HCT116 (cell line): Measurements from ENCODE around the gene CDK8. TPM values are rescaled to one million over a fixed set of nuclear protein-coding genes. Genes with fewer than 3 reads are reported as not detected.

Experiments used
- ATAC-seq: fragments of 200-7000 bp; cut with Tn5 transposase; 2 replicates; pipeline ENCODE4 v1.9.1; 2020; ENCODE audit warnings: mild to moderate bottlenecking, moderate library complexity
- BruUV-seq: library from RNA; stranded (reverse); fragments of 400-500 nt; replicated peaks from 2 replicates; lab custom pipeline; 2021; lab: Mats Ljungman, UMichigan
- CTCF ChIA-PET: fragments of 300-600 bp; sonication (Branson Sonifier 250); formaldehyde crosslinking; loops from one replicate; lab custom pipeline; 2021; ENCODE audit warnings: antibody characterized with exemption; lab: Charles Lee
- POLR2A ChIA-PET: fragments of 300-600, 350-600 bp; sonication (Branson Sonifier 250); formaldehyde crosslinking; loops from one replicate; lab custom pipeline; 2021; ENCODE audit warnings: antibody characterized with exemption; lab: Charles Lee
- RAD21 ChIA-PET, 2 experiments: fragments of 300-600 bp; sonication (Branson Sonifier 250); formaldehyde crosslinking; loops; one replicate each; lab custom pipeline; 2023; ENCODE audit warnings: low total read pairs in 2 of 2; ENCODE audit not compliant: uncharacterized antibody in 2 of 2, unreplicated experiment in 2 of 2, low non-redundant PET in 1 of 2; lab: Charles Lee
- DNase-seq: peaks from one replicate; pipeline ENCODE4 v3.0.0-alpha.2; 2010; ENCODE audit warnings: low read depth, low spot score
- H2AFZ ChIP-seq: fragments of 200-600 bp; shearing (Covaris generic), sonication (generic); 2 replicates; pipeline ENCODE4 v1.6.1; 2017; ENCODE audit warnings: low read depth, mixed run types, mixed read lengths, antibody characterized with exemption, low read length; ENCODE audit not compliant: poor library complexity, severe bottlenecking
- H3K27ac ChIP-seq: 2 replicates; pipeline ENCODE4 v1.5.1; 2012; ENCODE audit warnings: low read depth, low read length
- H3K27me3 ChIP-seq: fragments of 200-600 bp; sonication (generic); 2 replicates; pipeline ENCODE4 v1.6.1; 2016; ENCODE audit warnings: mixed run types, low read length, mixed read lengths; ENCODE audit not compliant: insufficient read depth
- H3K36me3 ChIP-seq, 2 experiments: fragments of 200-500 bp in 1 of 2; fragments of 200-600 bp in 1 of 2; sonication (Bioruptor generic) in 1 of 2; sonication (generic) in 1 of 2; 2 replicates each; pipeline versions ENCODE4 v1.5.1 to v1.6.1; 2014 to 2016; ENCODE audit warnings: low read length in 2 of 2, inconsistent platforms in 1 of 2, mixed read lengths in 1 of 2, mixed run types in 1 of 2; ENCODE audit not compliant: insufficient read depth in 2 of 2, control insufficient read depth in 1 of 2
- H3K4me1 ChIP-seq, 2 experiments: fragments of 200-600 bp in 1 of 2; sonication (generic) in 1 of 2; 2 replicates each; pipeline versions ENCODE4 v1.5.1 to v1.6.1; 2012 to 2017; ENCODE audit warnings: low read length in 2 of 2, inconsistent platforms in 1 of 2, mild to moderate bottlenecking in 1 of 2, mixed read lengths in 1 of 2, mixed run types in 1 of 2, moderate library complexity in 1 of 2; ENCODE audit not compliant: insufficient read depth in 2 of 2, control insufficient read depth in 1 of 2
- H3K4me2 ChIP-seq: fragments of 200-600 bp; sonication (generic); 2 replicates; pipeline ENCODE4 v1.6.1; 2017; ENCODE audit warnings: mixed run types, low read length, mixed read lengths
- H3K4me3 ChIP-seq, 2 experiments: fragments of 200-600 bp in 1 of 2; sonication (generic) in 1 of 2; replicated peaks in 1 of 2; 2 replicates each; pipeline ENCODE4 v1.5.1; 2011 to 2016; ENCODE audit warnings: low read length in 2 of 2, control low read depth in 1 of 2, low read depth in 1 of 2, mild to moderate bottlenecking in 1 of 2, mixed read lengths in 1 of 2, mixed run types in 1 of 2
- H3K79me2 ChIP-seq: fragments of 200-600 bp; sonication (generic); 2 replicates; pipeline ENCODE4 v1.6.1; 2017; ENCODE audit warnings: mild to moderate bottlenecking, mixed run types, low read length, moderate library complexity, mixed read lengths; ENCODE audit not compliant: insufficient read depth
- H3K9ac ChIP-seq: fragments of 200-600 bp; sonication (generic); 2 replicates; pipeline ENCODE4 v1.6.1; 2016; ENCODE audit warnings: low read length, mixed read lengths
- H3K9me2 ChIP-seq: fragments of 200-600 bp; sonication (generic), shearing (Covaris generic); 2 replicates; pipeline ENCODE4 v1.6.1; 2017; ENCODE audit warnings: mixed run types, mild to moderate bottlenecking, moderate library complexity; ENCODE audit not compliant: insufficient read depth
- H3K9me3 ChIP-seq, 2 experiments: fragments of 200-500 bp in 1 of 2; fragments of 200-600 bp in 1 of 2; sonication (Bioruptor generic) in 1 of 2; sonication (generic) in 1 of 2; 2 replicates each; pipeline ENCODE4 v1.6.1; 2014 to 2017; ENCODE audit warnings: low read length in 2 of 2, mixed read lengths in 2 of 2, inconsistent platforms in 1 of 2, low read depth in 1 of 2, mild to moderate bottlenecking in 1 of 2, mixed run types in 1 of 2, moderate library complexity in 1 of 2; ENCODE audit not compliant: control insufficient read depth in 1 of 2, insufficient read depth in 1 of 2
- H4K20me1 ChIP-seq: fragments of 200-600 bp; sonication (generic), shearing (Covaris generic); 2 replicates; pipeline ENCODE4 v1.6.1; 2017; ENCODE audit warnings: mixed run types, mild to moderate bottlenecking, moderate library complexity; ENCODE audit not compliant: insufficient read depth
- CBX3 ChIP-seq: IDR thresholded peaks from 2 replicates; pipeline ENCODE4 v1.6.1; 2012; ENCODE audit warnings: low read depth
- CEBPB ChIP-seq: IDR thresholded peaks from 2 replicates; pipeline ENCODE4 v1.6.1; 2012; ENCODE audit warnings: low read depth
- EGR1 ChIP-seq: IDR thresholded peaks from 2 replicates; pipeline ENCODE4 v1.6.1; 2012; ENCODE audit warnings: low read depth
- ELF1 ChIP-seq: IDR thresholded peaks from 2 replicates; pipeline ENCODE4 v1.6.1; 2012; ENCODE audit warnings: low read depth, borderline replicate concordance
- EZH2 ChIP-seq: fragments of 200-600 bp; sonication (generic); IDR thresholded peaks from 2 replicates; pipeline ENCODE4 v1.6.1; 2017; ENCODE audit warnings: antibody characterized with exemption, mixed run types
- EZH2phosphoT487 ChIP-seq: fragments of 200-600 bp; IDR thresholded peaks from 2 replicates; pipeline ENCODE4 v1.6.1; 2018; ENCODE audit warnings: antibody characterized with exemption, borderline replicate concordance
- POLR2AphosphoS5 ChIP-seq: IDR thresholded peaks from 2 replicates; pipeline ENCODE4 v1.6.1; 2011; ENCODE audit warnings: mild to moderate bottlenecking, low read depth, low read length, moderate library complexity
- SIN3A ChIP-seq: IDR thresholded peaks from 2 replicates; pipeline ENCODE4 v1.6.1; 2012; ENCODE audit warnings: low read depth
- SRF ChIP-seq: IDR thresholded peaks from 2 replicates; pipeline ENCODE4 v1.6.1; 2012; ENCODE audit warnings: low read depth
- YY1 ChIP-seq: IDR thresholded peaks from 2 replicates; pipeline ENCODE4 v1.6.1; 2011; ENCODE audit warnings: low read length, low read depth, moderate library complexity, mild to moderate bottlenecking; ENCODE audit not compliant: insufficient replicate concordance; ENCODE audit errors: extremely low read depth
- ZFX ChIP-seq: fragments of 450-650 bp; IDR thresholded peaks from 2 replicates; pipeline ENCODE4 v1.6.1; 2017
- ZNF274 ChIP-seq: fragments of 200-500 bp; sonication (Bioruptor generic); IDR thresholded peaks from 2 replicates; pipeline ENCODE4 v1.6.1; 2014; ENCODE audit warnings: mild to moderate bottlenecking, low read depth, low read length, inconsistent platforms
- intact Hi-C: fragments of 100-400 bp; cut with micrococcal nuclease; formaldehyde crosslinking; loops from 2 replicates; pipeline ENCODE4 v1.10.0; 2022
- total RNA-seq: library from RNA; stranded (reverse); gene quantifications from one replicate; pipeline ENCODE4 v1.2.1, GENCODE V29; 2021; ENCODE audit not compliant: unreplicated experiment
- TF ChIP-seq, protein P1 (sequence below): IDR thresholded peaks from 2 replicates; pipeline ENCODE4 v1.6.1; 2011; ENCODE audit warnings: mild to moderate bottlenecking, low read length, moderate library complexity; ENCODE audit not compliant: insufficient replicate concordance; ENCODE audit errors: extremely low read depth
- TF ChIP-seq, protein P2 (sequence below): IDR thresholded peaks from 2 replicates; pipeline ENCODE4 v1.6.1; 2012
- TF ChIP-seq, protein P3 (sequence below), 3 experiments: fragments of 200-600 bp in 1 of 3; sonication (generic) in 1 of 3; IDR thresholded peaks in 2 of 3; conservative IDR thresholded peaks in 1 of 3; 2 replicates each; pipeline ENCODE4 v1.5.1; 2012 to 2017; ENCODE audit warnings: low read depth in 2 of 3, low read length in 2 of 3, antibody characterized with exemption in 1 of 3, borderline replicate concordance in 1 of 3, control low read depth in 1 of 3, mild to moderate bottlenecking in 1 of 3, mixed read lengths in 1 of 3, mixed run types in 1 of 3, moderate library complexity in 1 of 3; ENCODE audit not compliant: insufficient read depth in 1 of 3

Gene CDK8
- total RNA-seq, 1 experiment from 2014 or later, result 23.8 TPM

- intact Hi-C loops, result no loop called here
- no peak overlapping the region for H2AFZ ChIP-seq
- H3K9me2 ChIP-seq, result no peaks in the 10 kb centered on the region
- no peaks in the 10 kb centered on the region for H3K4me1 ChIP-seq
- no peak for DNase-seq
- ChIA-PET RAD21 (no interaction called here), POLR2A (no interaction called here), CTCF (no interaction called here)
- no peaks in the 10 kb centered on the region for H3K9me3 ChIP-seq
- no peaks in the 10 kb centered on the region for H4K20me1 ChIP-seq
- peaks cover 28% of the 10 kb centered on the region; the same call in 1 of the 2 replicates for H3K27me3 ChIP-seq
- no peak for ATAC-seq
- H3K79me2 ChIP-seq, result no peaks in the 10 kb centered on the region
- no peak overlapping the region for H3K4me3 ChIP-seq
- no peak overlapping the region for H3K27ac ChIP-seq
- no TSS peak for BruUV-seq
- TF ChIP-seq ELF1, result no peak
- no peak for TF ChIP-seq EZH2phosphoT487
- TF ChIP-seq, protein P1, sequence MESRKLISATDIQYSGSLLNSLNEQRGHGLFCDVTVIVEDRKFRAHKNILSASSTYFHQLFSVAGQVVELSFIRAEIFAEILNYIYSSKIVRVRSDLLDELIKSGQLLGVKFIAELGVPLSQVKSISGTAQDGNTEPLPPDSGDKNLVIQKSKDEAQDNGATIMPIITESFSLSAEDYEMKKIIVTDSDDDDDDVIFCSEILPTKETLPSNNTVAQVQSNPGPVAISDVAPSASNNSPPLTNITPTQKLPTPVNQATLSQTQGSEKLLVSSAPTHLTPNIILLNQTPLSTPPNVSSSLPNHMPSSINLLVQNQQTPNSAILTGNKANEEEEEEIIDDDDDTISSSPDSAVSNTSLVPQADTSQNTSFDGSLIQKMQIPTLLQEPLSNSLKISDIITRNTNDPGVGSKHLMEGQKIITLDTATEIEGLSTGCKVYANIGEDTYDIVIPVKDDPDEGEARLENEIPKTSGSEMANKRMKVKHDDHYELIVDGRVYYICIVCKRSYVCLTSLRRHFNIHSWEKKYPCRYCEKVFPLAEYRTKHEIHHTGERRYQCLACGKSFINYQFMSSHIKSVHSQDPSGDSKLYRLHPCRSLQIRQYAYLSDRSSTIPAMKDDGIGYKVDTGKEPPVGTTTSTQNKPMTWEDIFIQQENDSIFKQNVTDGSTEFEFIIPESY, result no peak
- TF ChIP-seq POLR2AphosphoS5, result no peak
- no peak for TF ChIP-seq EZH2
- no peak for TF ChIP-seq SIN3A
- TF ChIP-seq, protein P2, sequence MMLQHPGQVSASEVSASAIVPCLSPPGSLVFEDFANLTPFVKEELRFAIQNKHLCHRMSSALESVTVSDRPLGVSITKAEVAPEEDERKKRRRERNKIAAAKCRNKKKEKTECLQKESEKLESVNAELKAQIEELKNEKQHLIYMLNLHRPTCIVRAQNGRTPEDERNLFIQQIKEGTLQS, result no peak
- TF ChIP-seq YY1, result no peak
- no peak for TF ChIP-seq EGR1
- TF ChIP-seq ZFX, result no peak
- TF ChIP-seq CBX3, result no peak
- no peak for TF ChIP-seq ZNF274
- TF ChIP-seq, protein P3, sequence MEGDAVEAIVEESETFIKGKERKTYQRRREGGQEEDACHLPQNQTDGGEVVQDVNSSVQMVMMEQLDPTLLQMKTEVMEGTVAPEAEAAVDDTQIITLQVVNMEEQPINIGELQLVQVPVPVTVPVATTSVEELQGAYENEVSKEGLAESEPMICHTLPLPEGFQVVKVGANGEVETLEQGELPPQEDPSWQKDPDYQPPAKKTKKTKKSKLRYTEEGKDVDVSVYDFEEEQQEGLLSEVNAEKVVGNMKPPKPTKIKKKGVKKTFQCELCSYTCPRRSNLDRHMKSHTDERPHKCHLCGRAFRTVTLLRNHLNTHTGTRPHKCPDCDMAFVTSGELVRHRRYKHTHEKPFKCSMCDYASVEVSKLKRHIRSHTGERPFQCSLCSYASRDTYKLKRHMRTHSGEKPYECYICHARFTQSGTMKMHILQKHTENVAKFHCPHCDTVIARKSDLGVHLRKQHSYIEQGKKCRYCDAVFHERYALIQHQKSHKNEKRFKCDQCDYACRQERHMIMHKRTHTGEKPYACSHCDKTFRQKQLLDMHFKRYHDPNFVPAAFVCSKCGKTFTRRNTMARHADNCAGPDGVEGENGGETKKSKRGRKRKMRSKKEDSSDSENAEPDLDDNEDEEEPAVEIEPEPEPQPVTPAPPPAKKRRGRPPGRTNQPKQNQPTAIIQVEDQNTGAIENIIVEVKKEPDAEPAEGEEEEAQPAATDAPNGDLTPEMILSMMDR (IDR thresholded peaks at IDR 0.05 in 2 of 3, conservative IDR thresholded peaks at IDR 0.05 in 1 of 3; ENCODE audit: borderline replicate concordance in 1 of 3, insufficient read depth in 1 of 3, low read depth in 2 of 3, low read length in 2 of 3), result no peak
- no peak for TF ChIP-seq CEBPB
- TF ChIP-seq SRF, result no peak
- no peak overlapping the region for H3K9ac ChIP-seq
- no peak overlapping the region for H3K4me2 ChIP-seq
- H3K36me3 ChIP-seq, result no peaks in the 10 kb centered on the region
Observed at GRCh38 chr13:26448032-26448431, 194.1 kb downstream of the CDK8 start.
